Stimulated activated CD8-positive, alpha-beta memory T cell treated with anti-CD3 and anti-CD28 coated beads, Interleukin-12 subunit alpha, Interleukin-12 subunit beta, amount 100 ng/mL, for 4 hours (primary cell): Measurements from ENCODE around the gene JMJD8.
"Not testable (repeated sequence)": the region's sequence is repeated elsewhere in the genome, so short reads cannot be mapped to it uniquely, and the experiment has no call there.

Source experiments
- DNase-seq: peaks from one replicate; pipeline ENCODE4 v3.0.0-alpha.2; 2020; ENCODE audit warnings: low read depth

Gene JMJD8

GRCh38 chr16:721765-722540, 37.8 kb upstream of the JMJD8 start:
- DNase-seq, result no peak

GRCh38 chr16:720990-721764, 37.0 kb upstream of the JMJD8 start, which contains the start of gene ANTKMT:
Gene ANTKMT, plus strand, starts transcription at chr16:721146. Its CDS starts 129 bp downstream, at chr16:721275.
- DNase-seq, result peak; percentile 67

- DNase-seq, result no peak
These were observed 36.4 kb upstream of the JMJD8 start for GRCh38 chr16:720447-720989.

- DNase-seq, result no peak
These were observed 35.8 kb upstream of the JMJD8 start for GRCh38 chr16:719815-720446.

- DNase-seq, result no peak
These were observed 34.8 kb upstream of the JMJD8 start for GRCh38 chr16:718922-719321.

GRCh38 chr16:718389-718788, 34.3 kb upstream of the JMJD8 start:
- DNase-seq, result no peak

- no peak for DNase-seq
These were observed 33.5 kb upstream of the JMJD8 start for GRCh38 chr16:717450-718245.

- no peak for DNase-seq
These were observed 32.7 kb upstream of the JMJD8 start for GRCh38 chr16:716768-717325.

GRCh38 chr16:716200-716568, 32.0 kb upstream of the JMJD8 start:
- DNase-seq, result no peak

- no peak for DNase-seq
These were observed 31.5 kb upstream of the JMJD8 start for GRCh38 chr16:715477-716199.

- peak; percentile 83 for DNase-seq
These were observed 30.7 kb upstream of the JMJD8 start, which contains the start of gene METRN for GRCh38 chr16:714558-715476. Gene METRN, plus strand, starts transcription at chr16:715118. Its CDS starts 172 bp downstream, at chr16:715290.

- DNase-seq, result no peak
These were observed 29.9 kb upstream of the JMJD8 start for GRCh38 chr16:714079-714478.

GRCh38 chr16:712740-713250, 28.7 kb upstream of the JMJD8 start:
- DNase-seq, result not testable (repeated sequence)

- DNase-seq, result peak; percentile 69
These were observed 27.6 kb upstream of the JMJD8 start for GRCh38 chr16:711548-712320.

- no peak for DNase-seq
These were observed 26.9 kb upstream of the JMJD8 start for GRCh38 chr16:711084-711483.

GRCh38 chr16:710500-711075, 26.5 kb upstream of the JMJD8 start:
- DNase-seq, result no peak

- DNase-seq, result no peak
These were observed 25.7 kb upstream of the JMJD8 start for GRCh38 chr16:709566-710499.
